H9 (cell line): ENCODE measurements around the gene ETNK2. TPM values are rescaled to one million over a fixed set of nuclear protein-coding genes. Genes with fewer than 3 reads are reported as not detected.

Source experiments
- DNase-seq: peaks from one replicate; pipeline ENCODE4 v3.0.0-alpha.2; 2017
- H2AFZ ChIP-seq: one replicate; pipeline ENCODE4 v1.6.1; 2013; ENCODE audit warnings: mild to moderate bottlenecking, low read length, control low read depth, moderate library complexity
- H2AK5ac ChIP-seq: 2 replicates; pipeline ENCODE4 v1.6.1; 2013; ENCODE audit warnings: low read length, control low read depth, mixed read lengths; ENCODE audit not compliant: insufficient read length
- H2BK120ac ChIP-seq: one replicate; pipeline ENCODE4 v1.6.1; 2013; ENCODE audit warnings: low read depth, mild to moderate bottlenecking, low read length, control low read depth, inconsistent platforms; ENCODE audit not compliant: poor library complexity, severe bottlenecking
- H2BK12ac ChIP-seq: 2 replicates; pipeline ENCODE4 v1.6.1; 2013; ENCODE audit warnings: low read length, control low read depth, mixed read lengths, low read depth; ENCODE audit not compliant: insufficient read length
- H2BK15ac ChIP-seq: 2 replicates; pipeline ENCODE4 v1.6.1; 2013; ENCODE audit warnings: low read depth, low read length, control low read depth
- H2BK20ac ChIP-seq: one replicate; pipeline ENCODE4 v1.6.1; 2013; ENCODE audit warnings: low read depth, mild to moderate bottlenecking, low read length, control low read depth, inconsistent platforms; ENCODE audit not compliant: poor library complexity, severe bottlenecking
- H2BK5ac ChIP-seq: 2 replicates; pipeline ENCODE4 v1.6.1; 2013; ENCODE audit warnings: low read length, control low read depth, mixed read lengths; ENCODE audit not compliant: insufficient read length
- H3K14ac ChIP-seq: 2 replicates; pipeline ENCODE4 v1.6.1; 2013; ENCODE audit warnings: low read length, control low read depth; ENCODE audit not compliant: insufficient read depth
- H3K18ac ChIP-seq: 2 replicates; pipeline ENCODE4 v1.6.1; 2013; ENCODE audit warnings: low read depth, mild to moderate bottlenecking, mixed read lengths, low read length, control low read depth; ENCODE audit not compliant: insufficient read length
- H3K23ac ChIP-seq: 2 replicates; pipeline ENCODE4 v1.6.1; 2013; ENCODE audit warnings: low read length, control low read depth, mixed read lengths, low read depth; ENCODE audit not compliant: insufficient read length
- H3K23me2 ChIP-seq: 2 replicates; pipeline ENCODE4 v1.6.1; 2013; ENCODE audit warnings: low read depth, mild to moderate bottlenecking, mixed read lengths, low read length, control low read depth; ENCODE audit not compliant: insufficient read length, poor library complexity, severe bottlenecking
- H3K27ac ChIP-seq: 2 replicates; pipeline ENCODE4 v1.5.1; 2013; ENCODE audit warnings: low read length, control low read depth, mixed read lengths, low read depth; ENCODE audit not compliant: insufficient read length
- H3K27me3 ChIP-seq: 2 replicates; pipeline ENCODE4 v1.6.1; 2013; ENCODE audit warnings: low read length, control low read depth, inconsistent platforms; ENCODE audit not compliant: insufficient read depth
- H3K4ac ChIP-seq: 2 replicates; pipeline ENCODE4 v1.6.1; 2013; ENCODE audit warnings: low read depth, mild to moderate bottlenecking, control low read depth, inconsistent platforms, low read length, moderate library complexity
- H3K4me1 ChIP-seq: 2 replicates; pipeline ENCODE4 v1.6.1; 2013; ENCODE audit warnings: low read length, control low read depth, inconsistent platforms; ENCODE audit not compliant: insufficient read depth
- H3K4me2 ChIP-seq: 2 replicates; pipeline ENCODE4 v1.6.1; 2013; ENCODE audit warnings: low read length, control low read depth, mixed read lengths; ENCODE audit not compliant: insufficient read length, insufficient read depth
- H3K56ac ChIP-seq: 2 replicates; pipeline ENCODE4 v1.6.1; 2013; ENCODE audit warnings: low read depth, mild to moderate bottlenecking, mixed read lengths, low read length, control low read depth; ENCODE audit not compliant: insufficient read length
- H3K79me1 ChIP-seq: 2 replicates; pipeline ENCODE4 v1.6.1; 2013; ENCODE audit warnings: low read depth, mild to moderate bottlenecking, moderate library complexity, low read length, control low read depth, inconsistent platforms; ENCODE audit not compliant: insufficient read depth, poor library complexity, severe bottlenecking
- H3K79me2 ChIP-seq: 2 replicates; pipeline ENCODE4 v1.6.1; 2013; ENCODE audit warnings: low read length, control low read depth, inconsistent platforms; ENCODE audit not compliant: insufficient read depth
- H3K9ac ChIP-seq: 2 replicates; pipeline ENCODE4 v1.6.1; 2013; ENCODE audit warnings: low read length, control low read depth, mixed read lengths; ENCODE audit not compliant: insufficient read length; ENCODE audit errors: extremely low read depth
- H3K9me3 ChIP-seq: one replicate; pipeline ENCODE4 v1.6.1; 2013; ENCODE audit warnings: low read depth, low read length, inconsistent platforms; ENCODE audit not compliant: control insufficient read depth
- H3T11ph ChIP-seq: one replicate; pipeline ENCODE4 v1.6.1; 2013; ENCODE audit warnings: mild to moderate bottlenecking, low read length, control low read depth, inconsistent platforms
- H4K20me1 ChIP-seq: one replicate; pipeline ENCODE4 v1.6.1; 2013; ENCODE audit not compliant: control insufficient read depth, insufficient read length, insufficient read depth
- H4K5ac ChIP-seq: 2 replicates; pipeline ENCODE4 v1.6.1; 2013; ENCODE audit warnings: low read depth, mild to moderate bottlenecking, mixed read lengths, low read length, control low read depth; ENCODE audit not compliant: insufficient read length
- H4K8ac ChIP-seq: replicated peaks from 2 replicates; pipeline ENCODE4 v1.6.1; 2013; ENCODE audit warnings: low read length, control low read depth, mixed read lengths, low read depth; ENCODE audit not compliant: insufficient read length
- H4K91ac ChIP-seq: 2 replicates; pipeline ENCODE4 v1.6.1; 2013; ENCODE audit warnings: low read depth, mild to moderate bottlenecking, moderate library complexity, mixed read lengths, low read length, control low read depth; ENCODE audit not compliant: insufficient read length
- H3K27ac Mint-ChIP-seq, 3 experiments: 2 replicates in 2 of 3; 3 replicates in 1 of 3; pipeline ENCODE4 v1.8.0; 2020 to 2021; ENCODE audit warnings: mixed read lengths in 3 of 3, mild to moderate bottlenecking in 1 of 3, moderate library complexity in 1 of 3
- H3K27me3 Mint-ChIP-seq: 2 replicates; pipeline ENCODE4 v1.8.0; 2021; ENCODE audit warnings: low read depth, mild to moderate bottlenecking, moderate library complexity, mixed read lengths
- H3K36me3 Mint-ChIP-seq, 3 experiments: 2 replicates in 2 of 3; 3 replicates in 1 of 3; pipeline ENCODE4 v1.8.0; 2020 to 2021; ENCODE audit warnings: low read depth in 3 of 3, mixed read lengths in 3 of 3; ENCODE audit not compliant: insufficient read depth in 1 of 3
- H3K4me1 Mint-ChIP-seq, 2 experiments: 2 replicates each; pipeline ENCODE4 v1.8.0; 2020; ENCODE audit warnings: mixed read lengths in 2 of 2
- H3K4me3 Mint-ChIP-seq, 2 experiments: 2 replicates in 1 of 2; 3 replicates in 1 of 2; pipeline ENCODE4 v1.8.0; 2020 to 2021; ENCODE audit warnings: mild to moderate bottlenecking in 2 of 2, mixed read lengths in 2 of 2, moderate library complexity in 1 of 2
- H3K9me3 Mint-ChIP-seq, 2 experiments: 2 replicates in 1 of 2; 3 replicates in 1 of 2; pipeline ENCODE4 v1.8.0; 2020; ENCODE audit warnings: mild to moderate bottlenecking in 2 of 2, mixed read lengths in 2 of 2, moderate library complexity in 1 of 2
- CTCF ChIP-seq: fragments of 200-600 bp; sonication (generic); conservative IDR thresholded peaks from 3 replicates; pipeline ENCODE4 v1.8.0; 2021; ENCODE audit warnings: antibody characterized with exemption, mild to moderate bottlenecking
- WGBS: extraction: QIAGEN DNeasy Blood & Tissue Kit; methylation state at CpG from one replicate; pipeline ENCODE4 v1.1.7; 2013; ENCODE audit warnings: missing lambda C conversion rate, low lambda C conversion rate, mixed read lengths; ENCODE audit not compliant: insufficient read length; ENCODE audit errors: extremely low coverage; 5-methylcytosine and 5-hydroxymethylcytosine counted together
- total RNA-seq: library from RNA; stranded (reverse); gene quantifications from 2 replicates; pipeline ENCODE4 v1.2.1, GENCODE V29; 2021

The ETNK2 gene
- total RNA-seq, 1 experiment from 2014 or later, result 17.6 TPM

GRCh38 chr1:204130178-204130577, 21.7 kb downstream of the ETNK2 start:
- H3K56ac ChIP-seq, result no peak overlapping the region
- H3K9ac ChIP-seq, result no peak overlapping the region
- no peak overlapping the region for H2AK5ac ChIP-seq
- H4K8ac ChIP-seq, result no peak overlapping the region
- no peak overlapping the region for H4K91ac ChIP-seq
- no peak overlapping the region for H3K4ac ChIP-seq
- H3K27me3 ChIP-seq, result no peaks in the 10 kb centered on the region
- no peak overlapping the region for H2AFZ ChIP-seq
- Mint-ChIP-seq H3K27me3 (no peaks in the 10 kb centered on the region; the same call in 1 of the 2 replicates), H3K27ac (no peak overlapping the region), H3K9me3 (no peaks in the 10 kb centered on the region; a peak in 1 of 5 replicates), H3K36me3 (peaks cover 5 to 57% (median 21%) of the 10 kb centered on the region in 3 experiments; a peak in 6 of 7 replicates), H3K4me3 (no peak overlapping the region), H3K4me1 (peaks cover 37 to 40% of the 10 kb centered on the region in 2 experiments)
- no peak overlapping the region for H2BK15ac ChIP-seq
- no peaks in the 10 kb centered on the region for H4K20me1 ChIP-seq
- H3K79me1 ChIP-seq, result no peaks in the 10 kb centered on the region
- no peak overlapping the region for H3T11ph ChIP-seq
- H3K23me2 ChIP-seq, result peaks cover 4% of the 10 kb centered on the region
- no peaks in the 10 kb centered on the region; the same call in 1 of the 2 replicates for H3K4me1 ChIP-seq
- no peaks in the 10 kb centered on the region for H3K79me2 ChIP-seq
- H3K23ac ChIP-seq, result no peak overlapping the region
- no peak overlapping the region for H3K18ac ChIP-seq
- H3K9me3 ChIP-seq, result no peaks in the 10 kb centered on the region
- TF ChIP-seq CTCF, result no peak
- no peak overlapping the region for H3K27ac ChIP-seq
- no peak overlapping the region for H3K4me2 ChIP-seq
- H2BK20ac ChIP-seq, result no peak overlapping the region
- H2BK120ac ChIP-seq, result no peak overlapping the region
- no peak overlapping the region for H2BK12ac ChIP-seq
- no peak overlapping the region for H2BK5ac ChIP-seq
- no CpG with 5 or more reads among the region's 4 CpGs for WGBS
- H4K5ac ChIP-seq, result no peak overlapping the region
- peak; percentile 46 for DNase-seq
- no peak overlapping the region for H3K14ac ChIP-seq
